Thyroid gland (tissue), 4 donors: ENCODE data around the gene ZNF91.

ENCODE experiments used
- CTCF ChIP-seq, 6 experiments: fragments of 200-600 bp in 3 of 6; fragments of 450-650 bp in 3 of 6; sonication (generic) in 3 of 6; IDR thresholded peaks; one replicate each; pipeline ENCODE4 v1.5.1; 2016 to 2019; ENCODE audit warnings: antibody characterized with exemption in 6 of 6, mild to moderate bottlenecking in 2 of 6, inconsistent platforms in 1 of 6, moderate library complexity in 1 of 6
- POLR2A ChIP-seq, 2 donors: fragments of 450-650 bp; IDR thresholded peaks; one replicate each; pipeline ENCODE4 v1.6.1; 2017; ENCODE audit warnings: antibody characterized with exemption in 2 of 2, mild to moderate bottlenecking in 2 of 2, moderate library complexity in 1 of 2

DNA sequence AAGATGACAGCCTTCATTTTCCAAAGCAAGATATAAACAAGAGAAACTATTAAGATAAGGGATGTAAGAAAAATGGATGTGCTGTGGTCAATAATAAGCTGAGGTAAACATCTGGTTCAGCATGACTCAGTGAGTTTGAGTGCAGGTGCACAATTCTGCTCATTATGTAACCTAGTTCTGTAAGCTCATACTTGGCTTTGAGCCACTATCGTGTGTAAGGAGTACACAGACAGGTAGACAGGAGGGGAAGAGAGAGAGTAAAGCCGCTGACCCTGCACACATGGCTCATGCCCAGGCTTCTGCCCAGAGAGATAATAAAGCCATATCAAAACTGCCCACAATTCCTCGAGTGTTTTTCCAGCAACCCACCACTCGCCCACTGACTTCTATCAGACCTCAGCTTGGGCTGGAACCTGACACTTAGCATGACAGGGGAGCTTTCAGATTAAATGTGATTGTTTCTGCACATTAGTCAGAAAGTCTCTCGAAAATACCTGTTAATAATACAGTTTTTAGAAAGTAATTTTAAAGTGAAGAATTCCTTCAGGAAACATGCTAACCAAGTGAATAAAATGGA lies 51.7 kb downstream of the ZNF91 start:
- TF ChIP-seq CTCF (IDR thresholded peaks at IDR 0.05) (no peak), POLR2A (IDR thresholded peaks at IDR 0.05) (no peak)
